Activated CD4-positive, alpha-beta T cell treated with anti-CD3 and anti-CD28 coated beads for 48 hours (primary cell): ENCODE measurements around the gene CCDC71.

Experiments
- DNase-seq: peaks from one replicate; pipeline ENCODE4 v3.0.0-alpha.2; 2020

CCDC71 gene

DNA sequence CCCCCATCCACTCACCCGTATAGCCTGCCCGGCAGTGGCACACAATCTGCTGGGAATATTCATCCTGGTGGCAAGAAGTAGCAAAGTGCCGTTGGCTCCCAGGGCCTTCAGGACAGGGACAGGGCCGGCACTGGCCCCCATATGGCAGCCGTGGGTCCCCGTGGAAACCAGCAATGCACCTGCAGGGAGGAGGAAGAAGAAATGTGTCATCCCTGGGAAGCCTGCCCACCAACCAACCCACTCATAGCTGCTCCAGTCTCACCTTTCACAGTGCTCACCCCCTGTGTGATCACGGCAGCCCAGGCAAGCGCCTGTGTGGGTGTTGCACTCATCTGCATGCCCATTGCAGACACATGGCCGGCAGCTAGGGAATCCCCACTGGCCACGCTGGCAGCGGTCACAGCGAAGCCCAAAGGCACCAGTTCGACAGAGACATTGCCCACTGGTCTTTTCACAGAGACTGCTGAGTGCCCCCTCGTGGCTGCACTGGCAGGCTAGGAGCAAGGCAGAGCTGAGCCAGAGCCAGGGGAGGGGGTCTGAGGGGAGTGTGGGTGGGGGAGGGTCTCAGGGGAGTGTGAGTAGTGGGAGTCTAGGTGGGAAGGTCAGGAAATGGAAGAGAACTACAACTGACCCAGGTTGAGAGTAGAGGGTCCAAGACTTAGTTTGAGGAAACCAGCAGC, 41.0 kb downstream of the CCDC71 start:
- DNase-seq: no peak

GRCh38 chr3:49124203-49124602, 41.9 kb downstream of the CCDC71 start:
- no peak for DNase-seq

DNA sequence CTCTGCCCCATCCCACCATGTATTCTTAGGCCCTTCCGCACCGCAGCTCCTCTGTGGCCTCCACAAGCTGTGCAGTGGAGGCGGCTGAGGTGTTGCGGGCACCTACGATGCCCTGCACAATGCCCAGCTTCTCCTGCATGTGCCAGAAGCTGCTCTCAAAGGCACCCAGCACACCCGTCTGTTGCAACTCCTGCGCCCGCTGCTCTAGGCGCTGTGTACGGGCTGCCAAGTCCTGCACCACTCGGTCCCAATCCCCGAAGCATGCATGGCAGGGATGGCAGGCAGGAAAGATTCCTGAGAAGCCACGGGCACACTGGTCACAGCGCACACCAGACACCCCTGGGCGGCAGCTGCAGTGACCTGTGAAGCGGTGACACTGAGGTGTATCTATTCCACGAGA, 42.4 kb downstream of the CCDC71 start:
- no peak for DNase-seq

DNA sequence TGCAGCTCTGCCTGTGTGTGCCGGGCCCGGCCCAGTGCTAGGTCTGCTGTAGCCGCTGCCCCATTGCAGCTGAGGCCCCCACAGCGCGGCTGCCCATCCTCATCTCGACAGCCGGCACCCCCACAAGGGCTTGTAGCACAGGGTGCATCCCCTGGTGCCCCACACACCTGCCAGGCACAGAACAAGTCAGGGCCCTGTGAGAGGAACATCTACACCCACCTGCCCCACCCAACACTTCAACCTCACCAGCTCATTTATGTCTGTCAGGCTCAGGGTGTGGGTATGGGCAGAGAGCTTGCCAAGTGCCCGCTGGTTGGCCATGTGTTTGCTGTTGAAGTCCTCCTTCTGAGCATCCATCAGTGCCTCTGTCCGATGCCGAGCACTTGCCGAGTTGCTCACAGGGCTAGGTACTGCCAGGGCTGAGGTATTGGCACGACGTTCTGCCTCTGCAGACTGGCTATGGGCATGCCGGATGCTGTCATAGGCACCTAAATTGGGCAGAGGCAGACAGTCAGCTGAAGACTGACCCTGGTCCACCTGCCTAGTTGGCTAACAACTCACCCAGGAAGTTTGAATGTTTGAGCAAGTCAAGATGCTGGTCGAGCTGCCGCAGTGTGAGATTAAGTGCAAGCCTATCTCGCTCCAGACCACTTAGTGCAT, 43.1 kb downstream of the CCDC71 start:
- DNase-seq: no peak

- DNase-seq: no peak
These were observed 43.7 kb downstream of the CCDC71 start for GRCh38 chr3:49122451-49122850.

DNA sequence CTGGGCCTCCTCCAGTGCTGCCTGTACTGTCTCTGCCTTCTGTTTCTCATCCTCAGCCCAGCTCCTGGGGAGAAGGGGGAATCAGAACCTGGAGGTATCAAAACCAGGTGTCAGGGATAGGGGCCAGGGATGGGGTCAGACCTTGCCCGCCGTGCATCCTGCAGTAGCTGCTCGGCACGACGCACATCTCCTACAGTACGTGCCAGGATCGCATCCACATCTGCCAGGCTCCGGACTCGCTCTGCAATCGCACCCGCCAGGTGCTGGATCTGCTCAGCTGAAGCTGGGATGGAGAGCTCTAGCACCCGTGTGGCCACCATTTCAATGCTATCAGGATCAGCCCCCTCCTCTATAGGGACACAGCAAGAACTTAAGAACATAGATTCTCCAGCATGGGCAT, 44.1 kb downstream of the CCDC71 start:
- DNase-seq: no peak

DNA sequence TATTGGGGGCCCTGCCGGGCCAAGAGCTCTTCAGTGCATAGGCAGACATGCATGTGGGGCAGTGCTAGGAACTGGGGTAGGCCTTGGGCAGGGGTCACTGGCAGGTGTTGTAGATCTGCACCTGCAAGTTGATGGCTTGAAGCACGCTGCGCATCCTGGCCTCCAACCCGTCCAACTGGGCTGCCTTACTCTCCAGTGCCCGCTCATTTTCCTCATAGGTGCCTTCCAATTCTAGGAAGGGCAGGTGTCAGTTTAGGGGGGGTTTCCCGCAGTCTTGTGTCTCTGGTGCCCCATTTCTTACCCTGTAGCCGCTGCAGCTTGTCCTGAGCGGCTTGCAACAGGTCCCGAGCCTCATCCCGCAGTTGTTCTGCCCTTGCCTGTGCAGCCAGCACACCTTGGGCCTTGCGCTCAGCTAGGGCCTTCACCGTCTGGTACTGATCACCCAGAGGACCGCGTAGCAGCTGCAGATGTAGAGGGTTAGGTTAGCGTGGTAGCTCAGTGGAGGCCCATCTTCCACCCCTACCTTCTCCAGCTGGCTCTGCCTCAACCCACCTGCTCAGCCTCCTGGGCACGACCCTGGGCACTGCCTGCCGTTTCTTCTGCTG, 44.9 kb downstream of the CCDC71 start:
- no peak for DNase-seq

DNA sequence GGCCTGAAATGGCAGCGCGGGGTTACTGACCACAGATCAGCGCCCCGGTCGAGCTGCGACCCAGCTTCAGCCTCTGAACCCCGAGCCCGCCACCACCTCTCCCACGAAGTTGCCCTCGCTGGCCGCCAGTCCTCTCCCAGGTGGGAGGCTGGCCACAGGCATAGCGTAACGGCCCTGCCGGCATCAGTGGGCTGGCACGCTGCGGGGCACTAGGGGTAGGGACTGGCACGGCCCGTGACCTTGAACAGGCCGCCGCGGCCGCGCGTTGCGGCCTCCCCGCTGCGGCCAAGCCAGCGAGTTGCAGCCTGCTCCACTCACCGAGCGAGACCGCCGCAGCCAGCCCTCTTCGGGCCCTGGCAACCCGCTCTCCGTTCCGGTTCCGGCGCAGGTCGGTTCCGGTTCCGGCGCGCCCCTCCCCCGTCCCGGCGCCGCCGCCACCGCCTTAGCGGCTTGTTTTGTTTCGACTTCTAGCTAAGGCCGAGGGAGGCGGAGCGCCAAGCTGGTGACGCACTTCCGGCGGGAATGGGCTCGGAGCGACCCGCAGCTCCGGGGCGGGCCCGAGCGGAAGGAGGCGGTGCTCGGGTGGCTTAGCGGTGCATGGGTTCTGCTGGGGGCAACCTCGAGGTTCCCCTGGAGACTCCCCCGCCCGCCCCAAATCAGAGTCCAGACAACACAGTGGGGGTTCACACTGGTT, 45.5 kb downstream of the CCDC71 start, which contains the start of gene USP19:
USP19 (minus strand) TSS at position 386 of the 694 bp plus-strand sequence. CDS start 1,678 bp downstream, outside the sequence.
- peak; percentile 95 for DNase-seq

GRCh38 chr3:49120096-49120437, 46.1 kb downstream of the CCDC71 start:
- peak; percentile 18 for DNase-seq

DNA sequence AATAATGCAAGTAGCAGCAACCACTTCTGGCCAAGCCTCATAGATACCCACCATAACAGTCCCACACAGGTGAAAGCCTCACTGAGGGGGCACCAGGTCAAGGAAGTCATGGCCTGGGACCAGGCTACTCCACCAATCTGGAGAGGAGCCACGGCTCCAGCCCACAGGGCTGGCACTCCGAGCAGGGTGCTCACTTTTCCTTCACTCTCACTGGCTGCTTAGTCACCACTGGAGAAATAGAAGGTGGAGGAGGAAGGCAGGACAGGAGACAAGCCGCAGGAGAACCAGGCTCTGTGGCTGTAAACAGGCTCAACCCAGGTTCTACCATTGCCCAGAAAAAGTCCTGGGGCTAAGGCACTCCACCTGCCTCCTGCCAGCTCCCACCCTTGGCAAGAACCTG, 46.7 kb downstream of the CCDC71 start:
- no peak for DNase-seq

DNA sequence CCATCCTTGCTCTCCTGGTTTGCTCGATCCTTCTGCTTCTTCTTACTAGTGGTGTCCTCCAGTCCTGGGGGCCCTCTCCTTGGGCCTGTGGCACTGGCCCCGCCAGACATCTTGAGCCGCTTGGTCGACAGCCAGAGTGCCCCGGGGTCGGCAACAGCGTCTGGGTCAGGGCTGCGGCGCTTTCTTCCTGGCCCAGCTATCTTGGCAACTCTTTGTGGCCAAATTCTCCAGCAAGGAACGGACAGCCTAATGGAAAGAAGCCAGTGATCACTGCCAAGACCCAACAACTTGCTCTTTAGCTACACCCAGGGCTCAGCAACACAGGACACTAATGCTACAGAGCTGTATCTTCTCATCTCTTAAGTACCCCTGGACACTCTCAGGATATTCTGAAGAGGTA, 47.1 kb downstream of the CCDC71 start:
- no peak for DNase-seq
